Testis (tissue), 3 donors: ENCODE results near the gene FBL. TPM values are rescaled to one million over a fixed set of nuclear protein-coding genes. Genes with fewer than 3 reads are reported as not detected.

ENCODE experiments used
- DNase-seq: peaks from one replicate; pipeline ENCODE4 v3.0.0-alpha.2; 2019
- H3K27ac ChIP-seq, 2 donors: fragments of 200-600 bp; sonication (generic); one replicate each; pipeline ENCODE4 v1.5.1; 2019
- H3K27me3 ChIP-seq: fragments of 200-600 bp; sonication (generic); one replicate; pipeline ENCODE4 v1.5.1; 2019
- H3K36me3 ChIP-seq: fragments of 200-600 bp; sonication (generic); one replicate; pipeline ENCODE4 v1.5.1; 2017; ENCODE audit warnings: low read depth; ENCODE audit errors: missing control alignments
- H3K4me1 ChIP-seq: fragments of 200-600 bp; sonication (generic); one replicate; pipeline ENCODE4 v1.5.1; 2019
- H3K4me3 ChIP-seq, 2 donors: fragments of 200-600 bp; sonication (generic); one replicate each; pipeline ENCODE4 v1.5.1; 2017 to 2019
- H3K9me3 ChIP-seq: fragments of 200-600 bp; sonication (generic); one replicate; pipeline ENCODE4 v1.5.1; 2017
- CTCF ChIP-seq, 3 experiments: fragments of 450-650 bp in 2 of 3; fragments of 200-600 bp in 1 of 3; sonication (generic) in 1 of 3; IDR thresholded peaks; one replicate each; pipeline ENCODE4 v1.5.1; 2016 to 2019; ENCODE audit warnings: antibody characterized with exemption in 3 of 3, mild to moderate bottlenecking in 2 of 3, moderate library complexity in 1 of 3
- POLR2A ChIP-seq: fragments of 450-650 bp; IDR thresholded peaks from one replicate; pipeline ENCODE4 v1.6.1; 2017; ENCODE audit warnings: antibody characterized with exemption, mild to moderate bottlenecking, moderate library complexity
- WGBS, 2 donors: methylation state at CpG; one replicate each; pipeline ENCODE4 v1.1.5; 2018; 5-methylcytosine and 5-hydroxymethylcytosine counted together
- intact Hi-C: fragments of 100-400 bp; cut with DNase I; formaldehyde crosslinking; loops from one replicate; pipeline ENCODE4 v1.15.1; 2023; ENCODE audit warnings: low total_unique reads
- microRNA-seq, 2 donors: library from miRNA; unstranded; fragments of <30 nt; microRNA quantifications; one replicate each; pipeline ENCODE4, GENCODE V29; 2016; ENCODE audit warnings: borderline number of aligned reads in 2 of 2, borderline replicate concordance in 1 of 2
- polyA plus RNA-seq: library from polyadenylated mRNA; stranded (reverse); fragments of 350-450 nt; fragmentation: Illumina TruSeq; extraction: RNeasy Lipid Tissue Mini Kit (QIAGEN cat#74804); gene quantifications from one replicate; pipeline ENCODE4 v1.2.3, GENCODE V29; 2014; ENCODE audit warnings: low read depth, low replicate concordance; ENCODE audit not compliant: insufficient read depth
- small RNA-seq, 2 donors: library from RNA; depleted of rRNA; stranded (forward); fragments of <200 nt; gene quantifications; one replicate each; pipeline ENCODE3, GENCODE V24; 2016
- total RNA-seq, 2 donors: library from RNA; depleted of rRNA; stranded (reverse); fragments of >200 nt; gene quantifications; one replicate each; pipeline ENCODE4 v1.2.3, GENCODE V29; 2016

The FBL gene
- total and polyA plus RNA-seq, 3 donors from 2014 or later, result 236 to 303 (median 301) TPM

GRCh38 chr19:39795001-39795400 is 51.2 kb downstream of the FBL start:
- H3K27ac ChIP-seq, result no peak overlapping the region
- TF ChIP-seq CTCF (IDR thresholded peaks at IDR 0.05) (no peak), POLR2A (no peak)
- 48 to 70% methylated on average over 5 of the region's 5 CpGs for WGBS, 2 donors
- no peaks in the 10 kb centered on the region for H3K4me1 ChIP-seq
- H3K27me3 ChIP-seq, result no peaks in the 10 kb centered on the region
- DNase-seq, result no peak
- no peak overlapping the region for H3K4me3 ChIP-seq
- H3K36me3 ChIP-seq, result no peaks in the 10 kb centered on the region
- intact Hi-C loops, result no loop called here
- no peaks in the 10 kb centered on the region for H3K9me3 ChIP-seq

- intact Hi-C loops, result no loop called here
- WGBS, 2 donors, result 0% methylated on average over 15 to 17 of the region's 17 CpGs
Measured at GRCh38 chr19:39792999-39793546, 53.1 kb downstream of the FBL start.

GRCh38 chr19:39788244-39788643 is 57.9 kb downstream of the FBL start:
- no peaks in the 10 kb centered on the region for H3K36me3 ChIP-seq
- no peak overlapping the region for H3K27ac ChIP-seq
- H3K9me3 ChIP-seq, result no peaks in the 10 kb centered on the region
- no peaks in the 10 kb centered on the region for H3K4me1 ChIP-seq
- no peaks in the 10 kb centered on the region for H3K27me3 ChIP-seq
- no peak overlapping the region for H3K4me3 ChIP-seq
- no peak for TF ChIP-seq POLR2A
- TF ChIP-seq CTCF (IDR thresholded peaks at IDR 0.05), result no peak
- intact Hi-C loops, result no loop called here
- no peak for DNase-seq

More at GRCh38 chr19:39792999-39793546, 53.1 kb downstream of the FBL start:
- no peaks in the 10 kb centered on the region for H3K9me3 ChIP-seq
- H3K36me3 ChIP-seq, result no peaks in the 10 kb centered on the region
- TF ChIP-seq CTCF (IDR thresholded peaks at IDR 0.05) (peak; percentile 69 to 86 (median 78)), POLR2A (no peak)
- no peaks in the 10 kb centered on the region for H3K27me3 ChIP-seq
- DNase-seq, result peak; percentile 88
- H3K4me3 ChIP-seq, result peak overlapping the region in 1 of 2 donors; percentile 59
- no peak overlapping the region for H3K27ac ChIP-seq
- no peaks in the 10 kb centered on the region for H3K4me1 ChIP-seq

Small RNA genes lying within 50 kb of the gene (microRNA-seq; reads per million reads assigned to microRNA genes)
- 0 reads per million in 2 donors for gene MIR6719

Small RNA genes lying within 50 kb of the gene (small RNA-seq; reads per million reads assigned to genes)
- 0 to 0.18 reads per million in 2 donors for gene MIR6719

Other genes starting within 250 kb of the FBL start
- not detected for gene LGALS13, start 243.9 kb downstream of the FBL start, total RNA-seq
- gene LGALS13, start 243.9 kb downstream of the FBL start, polyA plus RNA-seq, result not detected
- gene LGALS16, start 190.5 kb downstream of the FBL start, total RNA-seq, result not detected
- not detected for gene LGALS16, start 190.5 kb downstream of the FBL start, polyA plus RNA-seq
- not detected for gene LGALS14, start 141.9 kb downstream of the FBL start, total RNA-seq
- gene LGALS14, start 141.9 kb downstream of the FBL start, polyA plus RNA-seq, result not detected
- not detected for gene CLC, start 108.3 kb downstream of the FBL start, total RNA-seq
- gene CLC, start 108.3 kb downstream of the FBL start, polyA plus RNA-seq, result 0.61 TPM
- gene LEUTX, start 67.5 kb downstream of the FBL start, total RNA-seq, result not detected
- not detected for gene LEUTX, start 67.5 kb downstream of the FBL start, polyA plus RNA-seq
- gene DYRK1B, start 12.2 kb downstream of the FBL start, total RNA-seq, result 100 to 1,000 TPM in 1 of 2 donors, 10 to 100 TPM in 1; 90.8 to 127 TPM
- gene DYRK1B, start 12.2 kb downstream of the FBL start, polyA plus RNA-seq, result 124 TPM
- 10 to 100 TPM; 15.9 to 18.8 TPM for gene FCGBP, start 88.3 kb upstream of the FBL start, total RNA-seq
- gene FCGBP, start 88.3 kb upstream of the FBL start, polyA plus RNA-seq, result 6.7 TPM
- 10 to 100 TPM; 73.0 to 77.9 TPM for gene PSMC4, start 124.8 kb upstream of the FBL start, total RNA-seq
- gene PSMC4, start 124.8 kb upstream of the FBL start, polyA plus RNA-seq, result 114 TPM
- 10 to 100 TPM; 19.6 to 21.7 TPM for gene ZNF546, start 150.7 kb upstream of the FBL start, total RNA-seq
- gene ZNF546, start 150.7 kb upstream of the FBL start, polyA plus RNA-seq, result 27.6 TPM
- 10 to 100 TPM; 13.5 to 18.6 TPM for gene ZNF780B, start 209.9 kb upstream of the FBL start, total RNA-seq
- 5.0 TPM for gene ZNF780B, start 209.9 kb upstream of the FBL start, polyA plus RNA-seq
- 10 to 100 TPM; 16.1 to 17.2 TPM for gene ZNF780A, start 244.6 kb upstream of the FBL start, total RNA-seq
- 9.5 TPM for gene ZNF780A, start 244.6 kb upstream of the FBL start, polyA plus RNA-seq